Measurements from ENCODE around the gene HOXA7.

HOXA7 gene

GRCh38 chr7:27139334-27140125 lies 16.9 kb downstream of the HOXA7 start:
- no peaks in the 10 kb centered on the region for H3K27me3 ChIP-seq (ENCODE audit: control insufficient read depth, insufficient read depth, low read length)
- H3K4me1 ChIP-seq (ENCODE audit: control insufficient read depth, insufficient read depth, low read length): peaks cover 22% of the 10 kb centered on the region
- peaks cover 5% of the 10 kb centered on the region for H3K36me3 ChIP-seq (ENCODE audit: control insufficient read depth, insufficient read depth, low read length)
- peak overlapping the region; percentile 61 for H3K4me3 ChIP-seq (ENCODE audit: low read length)
- H3K9ac ChIP-seq (ENCODE audit: low read length): no peak overlapping the region
- peak overlapping the region; percentile 73 for H3K27ac ChIP-seq (ENCODE audit: low read depth, low read length)

GRCh38 chr7:27138985-27139333 lies 17.5 kb downstream of the HOXA7 start:
- H3K4me3 ChIP-seq (ENCODE audit: low read length): peak overlapping the region; percentile 61
- H3K27ac ChIP-seq (ENCODE audit: low read depth, low read length): peak overlapping the region; percentile 74
- no peak overlapping the region for H3K9ac ChIP-seq (ENCODE audit: low read length)
- peaks cover 26% of the 10 kb centered on the region for H3K4me1 ChIP-seq (ENCODE audit: control insufficient read depth, insufficient read depth, low read length)
- peaks cover 2% of the 10 kb centered on the region for H3K36me3 ChIP-seq (ENCODE audit: control insufficient read depth, insufficient read depth, low read length)
- H3K27me3 ChIP-seq (ENCODE audit: control insufficient read depth, insufficient read depth, low read length): no peaks in the 10 kb centered on the region

DNA sequence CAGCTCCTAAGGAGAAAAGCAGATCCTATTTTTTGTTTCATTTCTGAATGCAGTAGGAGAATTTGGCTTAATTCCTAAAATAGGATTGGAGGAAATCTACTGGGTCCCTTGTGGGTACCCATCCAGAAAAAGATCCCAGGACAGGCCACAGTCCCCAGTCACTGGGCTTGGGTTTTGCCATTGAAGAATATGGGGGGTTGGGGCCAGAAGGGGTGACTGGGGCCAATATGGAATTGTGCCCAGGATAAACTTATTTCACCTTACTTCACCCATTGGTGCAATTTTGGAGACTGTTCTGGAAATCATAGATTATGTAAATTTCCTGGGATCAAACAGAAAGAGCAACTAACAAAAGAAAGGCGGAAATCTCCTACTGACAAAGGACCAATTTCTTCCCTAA lies 18.0 kb downstream of the HOXA7 start:
- no peaks in the 10 kb centered on the region for H3K36me3 ChIP-seq (ENCODE audit: control insufficient read depth, insufficient read depth, low read length)
- H3K27ac ChIP-seq (ENCODE audit: low read depth, low read length): peak overlapping the region; percentile 74
- H3K4me3 ChIP-seq (ENCODE audit: low read length): peak overlapping the region; percentile 44
- H3K27me3 ChIP-seq (ENCODE audit: control insufficient read depth, insufficient read depth, low read length): no peaks in the 10 kb centered on the region
- peaks cover 30% of the 10 kb centered on the region for H3K4me1 ChIP-seq (ENCODE audit: control insufficient read depth, insufficient read depth, low read length)
- no peak overlapping the region for H3K9ac ChIP-seq (ENCODE audit: low read length)

GRCh38 chr7:27137640-27138315 lies 18.7 kb downstream of the HOXA7 start:
- Histone ChIP-seq H3K4me1 (ENCODE audit: control insufficient read depth, insufficient read depth, low read length) (peaks cover 37% of the 10 kb centered on the region), H3K9ac (ENCODE audit: low read length) (no peak overlapping the region), H3K27me3 (ENCODE audit: control insufficient read depth, insufficient read depth, low read length) (no peaks in the 10 kb centered on the region), H3K4me3 (ENCODE audit: low read length) (peak overlapping the region; percentile 44), H3K36me3 (ENCODE audit: control insufficient read depth, insufficient read depth, low read length) (no peaks in the 10 kb centered on the region), H3K27ac (ENCODE audit: low read depth, low read length) (peak overlapping the region; percentile 74)

- Histone ChIP-seq H3K27me3 (ENCODE audit: control insufficient read depth, insufficient read depth, low read length) (no peaks in the 10 kb centered on the region), H3K36me3 (ENCODE audit: control insufficient read depth, insufficient read depth, low read length) (no peaks in the 10 kb centered on the region), H3K9ac (ENCODE audit: low read length) (no peak overlapping the region), H3K27ac (ENCODE audit: low read depth, low read length) (peak overlapping the region; percentile 54), H3K4me3 (ENCODE audit: low read length) (no peak overlapping the region), H3K4me1 (ENCODE audit: control insufficient read depth, insufficient read depth, low read length) (peaks cover 44% of the 10 kb centered on the region)
Measured at GRCh38 chr7:27134392-27134791, 22.1 kb downstream of the HOXA7 start.

DNA sequence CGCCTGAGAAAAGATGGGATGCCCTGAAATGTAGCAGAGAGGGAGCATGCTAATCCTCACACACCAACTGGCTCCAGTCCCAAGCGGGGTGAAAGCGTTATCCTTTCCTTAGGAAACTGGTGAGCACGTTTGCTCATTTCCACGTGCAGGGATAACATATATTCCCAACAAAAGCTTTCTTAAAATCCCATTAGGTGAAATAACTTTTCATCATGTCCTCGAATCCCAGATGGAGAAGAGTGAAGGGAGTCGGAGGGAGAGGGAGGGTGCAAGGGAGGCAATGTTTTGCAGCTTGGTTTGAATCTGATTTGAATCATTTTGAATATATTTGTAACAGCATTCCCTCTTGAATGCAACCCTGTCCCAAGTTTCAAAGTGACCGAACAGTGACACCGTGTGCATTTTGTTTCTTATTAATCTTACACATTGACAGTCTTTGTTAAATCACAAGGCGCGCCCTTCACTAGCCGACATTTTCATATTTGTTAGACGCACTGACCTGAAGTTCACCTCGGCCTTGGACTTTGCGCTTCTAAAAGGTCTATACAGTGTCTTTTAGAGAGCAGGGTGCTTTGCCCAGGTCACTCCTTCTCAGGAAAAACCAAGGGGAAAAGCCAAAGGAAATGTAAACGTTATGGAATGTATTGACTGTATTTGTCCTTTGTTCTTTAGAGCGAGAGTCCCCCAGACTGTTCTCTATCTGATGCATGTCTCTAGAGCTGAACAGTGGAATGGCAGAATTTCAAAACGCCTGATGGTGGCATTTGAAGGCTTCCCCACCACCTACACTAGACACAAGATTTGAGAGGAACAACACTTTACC lies 22.9 kb downstream of the HOXA7 start:
- no peaks in the 10 kb centered on the region for H3K36me3 ChIP-seq (ENCODE audit: control insufficient read depth, insufficient read depth, low read length)
- H3K27me3 ChIP-seq (ENCODE audit: control insufficient read depth, insufficient read depth, low read length): no peaks in the 10 kb centered on the region
- H3K4me1 ChIP-seq (ENCODE audit: control insufficient read depth, insufficient read depth, low read length): peaks cover 51% of the 10 kb centered on the region
- H3K27ac ChIP-seq (ENCODE audit: low read depth, low read length): peak overlapping the region; percentile 54
- H3K4me3 ChIP-seq (ENCODE audit: low read length): no peak overlapping the region
- no peak overlapping the region for H3K9ac ChIP-seq (ENCODE audit: low read length)

GRCh38 chr7:27132978-27133377 lies 23.5 kb downstream of the HOXA7 start:
- Histone ChIP-seq H3K36me3 (ENCODE audit: control insufficient read depth, insufficient read depth, low read length) (no peaks in the 10 kb centered on the region), H3K4me3 (ENCODE audit: low read length) (no peak overlapping the region), H3K9ac (ENCODE audit: low read length) (no peak overlapping the region), H3K4me1 (ENCODE audit: control insufficient read depth, insufficient read depth, low read length) (peaks cover 56% of the 10 kb centered on the region), H3K27me3 (ENCODE audit: control insufficient read depth, insufficient read depth, low read length) (no peaks in the 10 kb centered on the region), H3K27ac (ENCODE audit: low read depth, low read length) (peak overlapping the region; percentile 54)

DNA sequence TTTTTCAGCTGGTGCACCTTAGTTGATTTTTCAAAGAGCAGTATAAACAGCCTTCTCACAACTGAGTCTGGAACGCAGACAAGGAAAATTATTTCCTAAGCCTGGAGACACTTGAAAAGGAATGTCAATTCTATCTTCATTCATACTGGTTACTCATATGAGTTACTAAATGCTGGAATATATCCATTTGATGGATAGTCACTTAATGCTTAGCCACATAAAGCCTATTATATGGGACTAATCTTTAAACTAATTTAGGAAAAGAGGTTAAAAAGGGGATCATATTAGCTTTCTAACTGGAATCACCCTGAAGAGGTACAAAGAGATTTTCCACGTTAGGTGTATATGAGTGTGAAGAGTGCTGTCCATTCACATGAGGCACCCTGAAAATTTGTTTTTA lies 24.3 kb downstream of the HOXA7 start:
- H3K9ac ChIP-seq (ENCODE audit: low read length): no peak overlapping the region
- H3K4me3 ChIP-seq (ENCODE audit: low read length): no peak overlapping the region
- peaks cover 60% of the 10 kb centered on the region for H3K4me1 ChIP-seq (ENCODE audit: control insufficient read depth, insufficient read depth, low read length)
- H3K27ac ChIP-seq (ENCODE audit: low read depth, low read length): no peak overlapping the region
- H3K27me3 ChIP-seq (ENCODE audit: control insufficient read depth, insufficient read depth, low read length): no peaks in the 10 kb centered on the region
- H3K36me3 ChIP-seq (ENCODE audit: control insufficient read depth, insufficient read depth, low read length): no peaks in the 10 kb centered on the region

- Histone ChIP-seq H3K36me3 (ENCODE audit: control insufficient read depth, insufficient read depth, low read length) (no peaks in the 10 kb centered on the region), H3K4me3 (ENCODE audit: low read length) (peak overlapping the region; percentile 89), H3K4me1 (ENCODE audit: control insufficient read depth, insufficient read depth, low read length) (peaks cover 59% of the 10 kb centered on the region), H3K27me3 (ENCODE audit: control insufficient read depth, insufficient read depth, low read length) (no peaks in the 10 kb centered on the region), H3K27ac (ENCODE audit: low read depth, low read length) (peak overlapping the region; percentile 85), H3K9ac (ENCODE audit: low read length) (peak overlapping the region; percentile 78)
Measured at GRCh38 chr7:27131390-27131819, 25.1 kb downstream of the HOXA7 start.

GRCh38 chr7:27130540-27131389 lies 25.7 kb downstream of the HOXA7 start, which contains the start of gene HOXA4:
Gene HOXA4 (minus strand): TSS chr7:27130757. CDS start chr7:27130733, 24 bp downstream.
- peak within 1 kb of the TSS; percentile 89 for H3K4me3 ChIP-seq (ENCODE audit: low read length)
- H3K36me3 ChIP-seq (ENCODE audit: control insufficient read depth, insufficient read depth, low read length): no peaks in the 10 kb centered on the region
- H3K27me3 ChIP-seq (ENCODE audit: control insufficient read depth, insufficient read depth, low read length): no peaks in the 10 kb centered on the region
- H3K4me1 ChIP-seq (ENCODE audit: control insufficient read depth, insufficient read depth, low read length): peaks cover 53% of the 10 kb centered on the region
- peak within 1 kb of the TSS; percentile 85 for H3K27ac ChIP-seq (ENCODE audit: low read depth, low read length)
- peak within 1 kb of the TSS; percentile 78 for H3K9ac ChIP-seq (ENCODE audit: low read length)

DNA sequence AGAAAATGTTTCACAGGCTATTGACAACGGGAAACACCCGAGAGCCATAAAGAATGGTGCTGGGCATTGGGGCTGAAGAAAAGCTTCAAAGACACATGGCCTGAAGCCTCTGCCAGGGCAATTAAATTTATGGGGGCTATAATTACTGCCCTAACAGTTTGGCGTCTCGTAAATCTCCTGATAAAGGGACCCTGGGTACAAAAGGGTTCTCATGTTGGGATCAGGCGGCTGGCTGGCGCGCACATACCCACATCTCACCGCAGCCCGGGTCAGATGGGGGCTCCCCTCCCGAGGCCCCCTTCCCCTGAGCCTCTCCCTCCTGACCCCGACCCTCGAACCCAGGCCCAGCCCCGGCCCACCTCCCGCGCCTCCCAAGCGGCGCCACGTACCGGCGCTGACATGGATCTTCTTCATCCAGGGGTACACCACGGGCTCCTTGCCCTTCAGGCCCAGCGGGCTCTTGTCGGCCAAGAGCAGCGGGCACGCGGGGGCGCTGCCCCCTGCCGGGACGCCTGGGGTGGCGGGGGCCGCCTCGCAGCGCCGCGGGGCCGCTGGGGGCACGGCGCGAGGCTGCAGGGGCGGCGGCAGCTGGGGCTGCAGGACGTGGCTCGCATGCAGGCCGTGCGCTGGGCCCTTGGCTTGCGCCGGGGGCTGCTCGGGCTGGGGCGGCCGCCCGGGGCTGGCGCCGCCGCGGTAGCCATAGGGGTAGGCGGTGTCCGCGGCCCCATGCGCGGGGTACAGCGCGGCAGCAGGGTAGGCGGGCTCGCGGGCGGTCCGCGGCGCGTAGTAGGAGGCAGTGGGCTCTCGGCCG lies 26.5 kb downstream of the HOXA7 start:
- peaks cover 53% of the 10 kb centered on the region for H3K4me1 ChIP-seq (ENCODE audit: control insufficient read depth, insufficient read depth, low read length)
- peak overlapping the region; percentile 83 for H3K27ac ChIP-seq (ENCODE audit: low read depth, low read length)
- no peaks in the 10 kb centered on the region for H3K27me3 ChIP-seq (ENCODE audit: control insufficient read depth, insufficient read depth, low read length)
- H3K9ac ChIP-seq (ENCODE audit: low read length): no peak overlapping the region
- H3K4me3 ChIP-seq (ENCODE audit: low read length): peak overlapping the region; percentile 75
- no peaks in the 10 kb centered on the region for H3K36me3 ChIP-seq (ENCODE audit: control insufficient read depth, insufficient read depth, low read length)
